HUES48 (cell line): ENCODE data around the gene LDHD.

Source experiments
- H3K27ac ChIP-seq: one replicate; pipeline ENCODE4 v1.7.0; 2013; ENCODE audit warnings: low read depth, low read length, inconsistent platforms
- H3K27me3 ChIP-seq: 2 replicates; pipeline ENCODE4 v1.6.1; 2013; ENCODE audit warnings: mild to moderate bottlenecking, low read length; ENCODE audit not compliant: control insufficient read depth, insufficient read depth
- H3K36me3 ChIP-seq: 2 replicates; pipeline ENCODE4 v1.6.1; 2013; ENCODE audit warnings: low read length; ENCODE audit not compliant: control insufficient read depth, insufficient read depth
- H3K4me1 ChIP-seq: 2 replicates; pipeline ENCODE4 v1.6.1; 2013; ENCODE audit warnings: mild to moderate bottlenecking, low read length; ENCODE audit not compliant: control insufficient read depth, insufficient read depth
- H3K4me3 ChIP-seq: 2 replicates; pipeline ENCODE4 v1.5.1; 2013; ENCODE audit warnings: mild to moderate bottlenecking, low read depth, low read length
- H3K9ac ChIP-seq: 2 replicates; pipeline ENCODE4 v1.6.1; 2013; ENCODE audit warnings: mild to moderate bottlenecking, low read depth, low read length, moderate library complexity
- H3K9me3 ChIP-seq: 2 replicates; pipeline ENCODE4 v1.6.1; 2013; ENCODE audit warnings: low read length; ENCODE audit not compliant: control insufficient read depth, insufficient read depth

LDHD gene

GRCh38 chr16:75064403-75065148, 52.0 kb downstream of the LDHD start:
- Histone ChIP-seq H3K4me1 (peaks cover 23% of the 10 kb centered on the region), H3K27ac (no peak overlapping the region), H3K36me3 (no peaks in the 10 kb centered on the region), H3K27me3 (no peaks in the 10 kb centered on the region), H3K4me3 (no peak overlapping the region), H3K9me3 (no peaks in the 10 kb centered on the region), H3K9ac (no peak overlapping the region)

GRCh38 chr16:75063549-75064088, 53.0 kb downstream of the LDHD start:
- no peaks in the 10 kb centered on the region for H3K36me3 ChIP-seq
- no peak overlapping the region for H3K27ac ChIP-seq
- H3K4me1 ChIP-seq, result peaks cover 26% of the 10 kb centered on the region
- H3K9ac ChIP-seq, result no peak overlapping the region
- no peak overlapping the region for H3K4me3 ChIP-seq
- H3K9me3 ChIP-seq, result no peaks in the 10 kb centered on the region
- H3K27me3 ChIP-seq, result no peaks in the 10 kb centered on the region

- Histone ChIP-seq H3K4me1 (peaks cover 31% of the 10 kb centered on the region), H3K9ac (no peak overlapping the region), H3K4me3 (no peak overlapping the region), H3K36me3 (no peaks in the 10 kb centered on the region), H3K9me3 (no peaks in the 10 kb centered on the region), H3K27me3 (no peaks in the 10 kb centered on the region), H3K27ac (peak overlapping the region; percentile 15)
These were observed 53.6 kb downstream of the LDHD start for GRCh38 chr16:75062976-75063346.

- Histone ChIP-seq H3K4me1 (peaks cover 31% of the 10 kb centered on the region), H3K9ac (no peak overlapping the region)
These were observed 54.2 kb downstream of the LDHD start for GRCh38 chr16:75062135-75062975.

More at GRCh38 chr16:75062135-75062975, 54.2 kb downstream of the LDHD start:
- no peaks in the 10 kb centered on the region for H3K27me3 ChIP-seq
- H3K9me3 ChIP-seq, result no peaks in the 10 kb centered on the region
- no peaks in the 10 kb centered on the region for H3K36me3 ChIP-seq
- no peak overlapping the region for H3K4me3 ChIP-seq
- H3K27ac ChIP-seq, result peak overlapping the region; percentile 15
